A549 (cell line): ENCODE measurements around the gene SOX13.

Experiments
- EP300 ChIP-seq, 2 experiments: fragments of >200 bp; sonication (Bioruptor Twin); formaldehyde crosslinking; IDR thresholded peaks; 2 replicates in 1 of 2; 3 replicates in 1 of 2; pipeline ENCODE4 v1.6.1; 2016 to 2017
- HOXB5 ChIP-seq: fragments of 250-450 bp; sonication (Bioruptor Pico); IDR thresholded peaks from 2 replicates; pipeline ENCODE4 v1.5.0; 2020; ENCODE audit warnings: mild to moderate bottlenecking, moderate library complexity
- ZFP36 ChIP-seq: fragments of 450-650 bp; IDR thresholded peaks from 2 replicates; pipeline ENCODE4 v1.6.1; 2014; ENCODE audit warnings: borderline replicate concordance; ENCODE audit not compliant: partially characterized antibody
- TF ChIP-seq, protein P1 (sequence below): fragments of >200 bp; sonication (Bioruptor Twin); formaldehyde crosslinking; IDR thresholded peaks from 3 replicates; pipeline ENCODE4 v1.5.1; 2016
- TF ChIP-seq, protein P2 (sequence below): IDR thresholded peaks from 2 replicates; pipeline ENCODE4 v1.6.1; 2012

DNA sequence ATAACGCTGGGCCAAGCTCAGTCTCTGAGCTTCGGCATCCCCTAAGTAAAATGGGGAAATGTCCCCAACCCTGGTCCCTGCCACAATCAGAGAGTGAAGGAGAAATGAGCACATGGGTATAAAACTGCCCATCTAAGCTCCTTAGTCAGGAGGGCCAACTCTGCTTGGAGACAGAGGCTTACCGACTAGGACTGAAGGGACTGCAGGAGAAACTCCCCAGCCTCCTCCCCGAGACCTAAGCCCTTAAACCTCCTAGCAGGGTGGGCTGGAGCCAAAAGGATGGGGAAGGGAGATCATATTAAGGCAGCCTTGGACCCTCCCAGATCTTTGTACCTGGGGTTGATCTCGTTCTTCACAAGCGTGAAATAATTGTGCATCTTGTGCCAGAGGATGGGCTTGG, 73.4 kb downstream of the SOX13 start:
- no peak for TF ChIP-seq EP300 (IDR thresholded peaks at IDR 0.05)
- TF ChIP-seq, protein P1, sequence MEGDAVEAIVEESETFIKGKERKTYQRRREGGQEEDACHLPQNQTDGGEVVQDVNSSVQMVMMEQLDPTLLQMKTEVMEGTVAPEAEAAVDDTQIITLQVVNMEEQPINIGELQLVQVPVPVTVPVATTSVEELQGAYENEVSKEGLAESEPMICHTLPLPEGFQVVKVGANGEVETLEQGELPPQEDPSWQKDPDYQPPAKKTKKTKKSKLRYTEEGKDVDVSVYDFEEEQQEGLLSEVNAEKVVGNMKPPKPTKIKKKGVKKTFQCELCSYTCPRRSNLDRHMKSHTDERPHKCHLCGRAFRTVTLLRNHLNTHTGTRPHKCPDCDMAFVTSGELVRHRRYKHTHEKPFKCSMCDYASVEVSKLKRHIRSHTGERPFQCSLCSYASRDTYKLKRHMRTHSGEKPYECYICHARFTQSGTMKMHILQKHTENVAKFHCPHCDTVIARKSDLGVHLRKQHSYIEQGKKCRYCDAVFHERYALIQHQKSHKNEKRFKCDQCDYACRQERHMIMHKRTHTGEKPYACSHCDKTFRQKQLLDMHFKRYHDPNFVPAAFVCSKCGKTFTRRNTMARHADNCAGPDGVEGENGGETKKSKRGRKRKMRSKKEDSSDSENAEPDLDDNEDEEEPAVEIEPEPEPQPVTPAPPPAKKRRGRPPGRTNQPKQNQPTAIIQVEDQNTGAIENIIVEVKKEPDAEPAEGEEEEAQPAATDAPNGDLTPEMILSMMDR, result no peak
- TF ChIP-seq, protein P2, sequence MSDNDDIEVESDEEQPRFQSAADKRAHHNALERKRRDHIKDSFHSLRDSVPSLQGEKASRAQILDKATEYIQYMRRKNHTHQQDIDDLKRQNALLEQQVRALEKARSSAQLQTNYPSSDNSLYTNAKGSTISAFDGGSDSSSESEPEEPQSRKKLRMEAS, result no peak
- no peak for TF ChIP-seq HOXB5 (CRISPR knock-in tag)
- no peak for TF ChIP-seq ZFP36
